ENCODE data around the gene TUBA4B. TPM values are rescaled to one million over a fixed set of nuclear protein-coding genes. Genes with fewer than 3 reads are reported as not detected.
A peak's percentile ranks its signal among the peaks of the same experiment; 100 is the strongest.

TUBA4B gene
- total RNA-seq, 4 donors from 2014 or later = not detected

DNA sequence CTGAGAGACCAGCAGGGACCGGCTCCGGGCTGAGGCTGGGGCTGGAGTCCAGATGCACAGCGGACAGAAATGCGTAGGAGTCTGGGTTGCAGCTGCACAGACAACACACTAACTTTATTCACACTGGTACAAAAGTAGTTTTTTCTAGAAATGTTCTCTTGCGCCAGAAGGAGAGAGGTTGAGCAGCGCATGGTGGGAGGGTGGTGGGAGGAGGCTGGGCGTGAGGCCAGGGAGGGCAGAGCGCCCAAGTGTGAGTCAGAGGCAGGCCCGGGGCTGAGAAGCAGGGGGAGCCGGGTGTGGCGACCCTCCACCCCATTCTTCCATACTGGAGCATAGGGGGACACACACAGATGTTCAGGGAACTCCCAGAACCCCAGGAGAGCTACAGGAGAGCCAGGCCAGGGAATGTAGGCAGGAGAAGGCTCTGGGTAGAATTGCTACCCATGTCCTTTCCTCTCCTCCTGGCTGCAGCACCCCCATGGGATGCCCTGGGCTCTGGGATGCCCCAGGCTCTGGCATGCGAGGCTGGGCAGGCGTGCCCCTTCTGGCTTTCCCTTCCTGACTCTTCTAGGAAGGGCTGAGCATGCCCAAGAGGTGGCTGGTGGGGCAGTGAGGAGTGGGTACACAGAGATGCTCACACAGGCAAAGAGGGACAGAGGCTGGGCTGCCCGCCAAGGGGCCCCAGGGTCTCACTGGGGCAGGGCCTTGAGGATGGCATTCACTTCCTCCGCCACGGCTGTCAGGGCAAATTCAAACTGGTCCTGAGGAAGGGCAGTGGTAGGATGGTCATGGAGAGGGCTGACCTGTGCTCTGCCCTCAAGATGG lies 36.7 kb downstream of the TUBA4B start:
- Histone ChIP-seq H3K4me3 (no peak overlapping the region), H3K27me3 (no peaks in the 10 kb centered on the region), H3K4me1 (peaks cover 0 to 74% (median 42%) of the 10 kb centered on the region in 4 donors), H3K27ac (peak overlapping the region; percentile 80 to 100 (median 100)), H3K36me3 (peaks cover 0 to 10% (median 5%) of the 10 kb centered on the region in 3 donors), H3K9me3 (no peaks in the 10 kb centered on the region)
- DNase-seq (ENCODE audit: low spot score in 2 of 2) = peak; percentile 73 to 76
- WGBS, 2 donors = 19 to 24% methylated on average over 15 to 16 of the region's 16 CpGs
- TF ChIP-seq POLR2A (IDR thresholded peaks at IDR 0.05) (peak in 1 of 2 donors; percentile 63), EP300 (IDR thresholded peaks at IDR 0.05) (peak; percentile 95 to 98), CTCF (IDR thresholded peaks at IDR 0.05) (peak in 1 of 5 experiments; percentile 29)

DNA sequence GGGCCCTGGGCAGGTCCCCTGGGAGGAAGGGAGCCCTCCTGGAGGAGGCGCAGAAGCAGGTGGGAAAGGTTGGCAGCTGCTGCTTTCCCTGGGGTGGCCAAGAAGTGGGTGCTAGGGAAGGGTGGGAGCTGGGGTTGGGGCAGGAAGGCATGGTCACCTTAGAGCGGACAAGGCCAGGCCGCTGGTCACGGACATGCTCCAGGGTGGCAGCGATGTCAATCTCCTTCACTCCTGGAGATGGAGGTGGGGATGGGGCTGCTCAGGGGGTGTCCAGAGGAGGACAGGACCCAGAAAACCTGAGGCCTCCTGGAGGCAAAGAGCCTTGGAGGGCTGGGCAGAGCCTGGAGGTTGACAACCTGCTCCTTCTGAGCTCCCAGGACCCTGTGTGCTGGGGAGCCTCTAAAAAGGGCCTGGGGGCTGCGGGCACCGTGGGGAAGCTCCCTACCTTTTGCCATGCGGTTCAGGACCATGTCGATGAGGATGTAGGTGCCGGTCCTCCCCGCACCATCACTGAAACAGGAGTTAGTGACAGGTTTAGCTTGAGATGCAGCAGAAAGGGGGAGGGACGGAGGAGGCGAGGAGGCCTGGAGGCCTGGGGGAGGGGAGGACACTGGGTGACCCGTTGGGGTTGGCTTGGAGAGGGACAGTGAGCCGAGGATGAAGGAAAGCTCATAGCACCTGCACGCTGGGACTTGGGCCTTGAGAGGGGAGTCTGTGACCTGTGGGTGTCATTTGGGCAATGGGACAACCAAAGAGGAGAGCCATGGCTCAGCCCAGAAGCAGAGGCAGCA lies 37.5 kb downstream of the TUBA4B start:
- Histone ChIP-seq H3K27ac (peak overlapping the region; percentile 80 to 100 (median 100)), H3K36me3 (peaks cover 0 to 1% (median 0%) of the 10 kb centered on the region in 3 donors), H3K4me3 (no peak overlapping the region), H3K9me3 (no peaks in the 10 kb centered on the region), H3K4me1 (peaks cover 0 to 72% (median 38%) of the 10 kb centered on the region in 4 donors), H3K27me3 (no peaks in the 10 kb centered on the region)
- no peak for TF ChIP-seq POLR2A (IDR thresholded peaks at IDR 0.05)
- TF ChIP-seq EP300 (IDR thresholded peaks at IDR 0.05) = no peak
- TF ChIP-seq CTCF (IDR thresholded peaks at IDR 0.05) = no peak
- WGBS, 2 donors = 75 to 82% methylated on average over 16 of the region's 16 CpGs
- no peak for DNase-seq (ENCODE audit: low spot score in 2 of 2)

DNA sequence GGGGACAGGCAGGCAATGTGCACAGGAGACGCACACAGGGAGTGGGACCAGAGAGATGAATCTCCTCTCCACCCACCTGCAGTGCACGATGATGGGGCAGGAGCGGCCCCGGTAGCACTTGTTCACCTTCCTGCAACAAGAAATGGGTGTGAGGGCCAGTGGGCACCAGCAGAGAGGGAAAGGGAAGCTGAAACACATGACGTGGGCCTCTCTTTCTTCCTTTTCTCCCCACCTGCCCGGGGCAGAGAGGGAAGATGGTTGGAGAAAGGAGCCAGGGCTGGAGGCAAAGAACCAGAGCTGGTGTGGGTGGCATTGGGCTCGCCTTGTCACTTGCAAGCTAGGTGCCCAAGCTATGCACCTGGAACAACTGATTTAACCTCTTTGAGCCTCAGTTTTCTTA lies 38.4 kb downstream of the TUBA4B start:
- Histone ChIP-seq H3K4me3 (no peak overlapping the region), H3K27me3 (no peaks in the 10 kb centered on the region), H3K4me1 (peaks cover 0 to 64% (median 32%) of the 10 kb centered on the region in 4 donors), H3K36me3 (no peaks in the 10 kb centered on the region), H3K27ac (peak overlapping the region in 3 of 4 donors; percentile 99 to 100 (median 100)), H3K9me3 (no peaks in the 10 kb centered on the region)
- DNase-seq (ENCODE audit: low spot score in 2 of 2) = no peak
- TF ChIP-seq POLR2A (IDR thresholded peaks at IDR 0.05) (no peak), CTCF (IDR thresholded peaks at IDR 0.05) (no peak), EP300 (IDR thresholded peaks at IDR 0.05) (no peak)
- 84 to 88% methylated on average over 7 of the region's 7 CpGs for WGBS, 2 donors

DNA sequence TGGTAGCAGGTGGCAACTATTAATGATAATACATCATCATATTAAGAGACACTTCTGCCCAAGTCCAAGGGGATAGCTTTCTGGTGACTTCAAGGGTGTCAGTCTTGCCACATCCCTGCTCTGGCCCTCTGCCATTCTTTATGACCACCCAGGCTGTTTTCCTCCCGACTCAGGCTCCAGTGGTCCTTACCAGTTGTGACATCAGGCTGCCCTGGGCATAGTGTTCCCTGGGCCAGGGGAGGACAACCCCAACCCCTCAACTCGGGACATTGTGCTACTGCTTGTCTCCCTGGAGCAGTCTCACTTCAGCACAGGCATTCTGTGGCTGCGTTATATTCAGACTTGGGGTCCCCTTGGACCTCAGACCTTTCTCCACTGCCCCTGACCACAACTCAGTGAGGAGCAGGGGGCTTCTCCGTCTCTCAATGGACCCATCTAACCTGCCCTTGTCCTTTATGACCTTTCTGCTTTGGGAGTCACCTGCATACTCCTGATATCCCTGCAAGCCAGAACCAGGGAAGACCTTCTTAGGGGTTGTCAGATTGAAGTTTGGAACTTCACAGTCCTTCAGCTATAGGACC lies 39.0 kb downstream of the TUBA4B start:
- 65 to 83% methylated on average over 4 of the region's 4 CpGs for WGBS, 2 donors
- no peak for DNase-seq (ENCODE audit: low spot score in 2 of 2)
- no peak for TF ChIP-seq CTCF (IDR thresholded peaks at IDR 0.05)
- no peak for TF ChIP-seq POLR2A (IDR thresholded peaks at IDR 0.05)
- peak overlapping the region in 3 of 4 donors; percentile 99 to 100 (median 100) for H3K27ac ChIP-seq
- H3K27me3 ChIP-seq = no peaks in the 10 kb centered on the region
- H3K4me3 ChIP-seq = no peak overlapping the region
- peaks cover 0 to 58% (median 28%) of the 10 kb centered on the region in 4 donors for H3K4me1 ChIP-seq
- no peaks in the 10 kb centered on the region for H3K9me3 ChIP-seq
- no peaks in the 10 kb centered on the region for H3K36me3 ChIP-seq

Data from tibial nerve (tissue), 4 donors.